Heart left ventricle (tissue), 16 donors: ENCODE measurements around the gene CACNB4. TPM values are rescaled to one million over a fixed set of nuclear protein-coding genes. Genes with fewer than 3 reads are reported as not detected.

Experiments
- ATAC-seq, 4 donors: fragments of 200-7000 bp; cut with Tn5 transposase; one replicate each; pipeline ENCODE4 v1.9.1; 2020 to 2022; ENCODE audit warnings: moderate library complexity in 4 of 4, mild to moderate bottlenecking in 3 of 4, moderate number of reproducible peaks in 1 of 4
- DNase-seq, 5 donors: peaks; one replicate each; pipeline ENCODE4 v3.0.0-alpha.2; 2020
- H3K27ac ChIP-seq, 12 donors: fragments of 200-600 bp; sonication (generic) in 4 of 12; one replicate each; pipeline versions ENCODE4 v1.5.0 to v1.8.0; 2016 to 2022; ENCODE audit warnings: mild to moderate bottlenecking in 2 of 12
- H3K27me3 ChIP-seq, 9 donors: fragments of 200-600 bp; sonication (generic) in 2 of 9; one replicate each; pipeline versions ENCODE4 v1.5.1 to v1.8.0; 2016 to 2022; ENCODE audit warnings: mild to moderate bottlenecking in 3 of 9
- H3K36me3 ChIP-seq, 9 donors: fragments of 200-600 bp; sonication (generic) in 2 of 9; one replicate each; pipeline versions ENCODE4 v1.5.0 to v1.8.0; 2018 to 2022; ENCODE audit warnings: mild to moderate bottlenecking in 2 of 9
- H3K4me1 ChIP-seq, 12 donors: fragments of 200-600 bp; sonication (generic) in 4 of 12; one replicate each; pipeline versions ENCODE4 v1.5.0 to v1.8.0; 2016 to 2022; ENCODE audit warnings: mild to moderate bottlenecking in 3 of 12
- H3K4me3 ChIP-seq, 12 donors: fragments of 200-600 bp; sonication (generic) in 4 of 12; one replicate each; pipeline versions ENCODE4 v1.5.0 to v1.8.0; 2017 to 2022; ENCODE audit warnings: mild to moderate bottlenecking in 9 of 12, moderate library complexity in 4 of 12
- H3K9me3 ChIP-seq, 12 donors: fragments of 200-600 bp; sonication (generic) in 4 of 12; one replicate each; pipeline versions ENCODE4 v1.5.0 to v1.8.0; 2016 to 2022; ENCODE audit warnings: mild to moderate bottlenecking in 1 of 12
- CTCF ChIP-seq, 12 donors: fragments of 200-600 bp; sonication (generic) in 4 of 12; IDR thresholded peaks; one replicate each; pipeline versions ENCODE4 v1.5.0 to v1.8.0; 2018 to 2022; ENCODE audit warnings: antibody characterized with exemption in 12 of 12, mild to moderate bottlenecking in 5 of 12
- POLR2A ChIP-seq, 2 donors: fragments of 450-650 bp; IDR thresholded peaks; one replicate each; pipeline ENCODE4 v1.6.1; 2017; ENCODE audit warnings: antibody characterized with exemption in 2 of 2, mild to moderate bottlenecking in 2 of 2, moderate library complexity in 2 of 2
- WGBS, 4 donors: extraction: QIAGEN DNeasy Blood & Tissue Kit in 2 of 4; methylation state at CpG; one replicate each; pipeline versions ENCODE4 v1.1.5 to v1.1.7; 2013 to 2018; 5-methylcytosine and 5-hydroxymethylcytosine counted together
- intact Hi-C, 10 donors: fragments of 100-400 bp; cut with DNase I; formaldehyde crosslinking; loops; one replicate each; pipeline versions ENCODE4 v1.11.1 to v1.14.2; 2022
- polyA plus RNA-seq, 2 donors: library from polyadenylated mRNA; stranded (reverse); fragments of 200-250 nt; gene quantifications; one replicate each; pipeline ENCODE4 v1.2.3, GENCODE V29; 2013
- total RNA-seq, 9 donors: library from RNA; depleted of rRNA in 2 of 9; stranded (reverse); fragments of >200 nt in 2 of 9; fragmentation: NEBNext Ultra II Directional in 3 of 9; extraction: Animal tissue kit (Norgen Biotek cat#: 25700) in 3 of 9; gene quantifications; one replicate each; pipeline versions ENCODE4 v1.1.0 to v1.2.4, GENCODE V29; 2016 to 2023
- donor health status: ischemic (EF 13 %, LVEDD 7.1; RV severe dilation, severe dysfunction).
- donor health status: healthy with polysubstance abuse.
- donor health status: DM: no; HTN: yes; CAD: no.
- donor health status: DM: no; HTN: no; CAD: no.
- donor health status: ischemic (EF 25% LVEDD 6.9; RV normal size, moderate dysfunction).
- donor health status: ischemic (EF 25% LVEDD 5.7; RV mildly dilated, moderate dysfunction).
- donor health status: healthy.
- donor health status: DM: yes; HTN: yes; CAD: no.
- donor health status: ischemic (EF 35%, LVEDD 5.7; RV mildly dilated, moderate dysfunction).
- donor health status: nonischemic (EF 11% LVEDD 7.7; RV severe dilation, severe dysfunction).
- donor health status: DM: yes; HTN: yes; CAD: no.
- donor health status: PGD.
- donor health status: ischemic (EF 29% LVEDD 5.4; RV normal size, mild dysfunction).
- donor health status: nonischemic (EF 23%, LVEDD 6.1; RV moderate dilation, normal function).

The CACNB4 gene
- total and polyA plus RNA-seq, 11 donors: 0.03 to 1.5 (median 0.39) TPM

GRCh38 chr2:151922845-151923666 lies 175.8 kb downstream of the CACNB4 start:
- TF ChIP-seq POLR2A (IDR thresholded peaks at IDR 0.05) (no peak), CTCF (IDR thresholded peaks at IDR 0.05) (no peak)
- no peaks in the 10 kb centered on the region for H3K36me3 ChIP-seq
- H3K9me3 ChIP-seq: no peaks in the 10 kb centered on the region
- WGBS, 4 donors: 37 to 40% (median 39%) methylated on average over 5 of the region's 5 CpGs
- H3K4me3 ChIP-seq: no peak overlapping the region
- H3K27ac ChIP-seq: peak overlapping the region in 3 of 12 donors; percentile 10 to 28 (median 22)
- H3K4me1 ChIP-seq: peaks cover 0 to 39% (median 18%) of the 10 kb centered on the region in 12 donors
- DNase-seq (peak; percentile 85 to 89 (median 89)), ATAC-seq (peak; percentile 77 to 90 (median 88))
- no peaks in the 10 kb centered on the region for H3K27me3 ChIP-seq
- intact Hi-C loops: no loop called here

GRCh38 chr2:151919786-151920185 lies 179.1 kb downstream of the CACNB4 start:
- WGBS, 4 donors: 48 to 63% (median 58%) methylated on average over 1 of the region's 1 CpG
- intact Hi-C loops: loop anchor here in 1 of 10 donors (5.0 kb wide), 1 partner anchor 87 kb away; no protein-coding TSS in a partner anchor
- Histone ChIP-seq H3K4me3 (no peak overlapping the region), H3K27ac (no peak overlapping the region), H3K9me3 (no peaks in the 10 kb centered on the region), H3K27me3 (no peaks in the 10 kb centered on the region), H3K4me1 (peaks cover 0 to 66% (median 22%) of the 10 kb centered on the region in 12 donors), H3K36me3 (no peaks in the 10 kb centered on the region)
- TF ChIP-seq CTCF (IDR thresholded peaks at IDR 0.05) (no peak), POLR2A (IDR thresholded peaks at IDR 0.05) (no peak)
- DNase-seq (no peak), ATAC-seq (no peak)

DNA sequence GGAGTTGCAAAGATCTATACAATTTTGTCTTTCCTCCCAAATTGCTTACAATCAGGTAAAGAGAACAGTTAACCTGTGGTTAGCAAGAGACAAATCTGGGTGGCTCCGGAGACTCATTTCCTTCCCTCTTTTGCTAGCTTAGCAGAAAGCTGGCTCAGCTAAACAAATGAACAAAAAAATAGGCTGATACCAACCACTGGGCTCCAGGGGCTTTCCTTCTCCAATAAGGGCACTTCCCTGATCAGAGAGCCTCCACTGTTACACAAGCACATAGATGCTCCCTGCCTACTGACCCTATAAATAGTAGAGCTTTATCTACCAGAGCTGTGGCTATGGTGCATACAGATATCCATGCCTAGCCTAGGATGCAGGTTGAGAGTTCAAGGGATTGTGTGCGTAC lies 180.5 kb downstream of the CACNB4 start:
- peak overlapping the region in 1 of 12 donors; percentile 53 for H3K27ac ChIP-seq

More for the DNA sequence above, 180.5 kb downstream of the CACNB4 start:
- Histone ChIP-seq H3K9me3 (no peaks in the 10 kb centered on the region), H3K4me3 (no peak overlapping the region), H3K4me1 (peaks cover 0 to 61% (median 17%) of the 10 kb centered on the region in 12 donors), H3K27me3 (no peaks in the 10 kb centered on the region), H3K36me3 (no peaks in the 10 kb centered on the region)
- TF ChIP-seq CTCF (IDR thresholded peaks at IDR 0.05): no peak
- no peak for TF ChIP-seq POLR2A (IDR thresholded peaks at IDR 0.05)
- ATAC-seq (peak; percentile 45 to 85 (median 82)), DNase-seq (peak in 1 of 5 donors; percentile 28)
- 46 to 69% (median 52%) methylated on average over 2 of the region's 2 CpGs for WGBS, 4 donors
- intact Hi-C loops: loop anchor here in 1 of 10 donors (5.0 kb wide), 1 partner anchor 86 kb away; no protein-coding TSS in a partner anchor
